HG02943 (cell line): ENCODE data around the gene ICA1.
A peak's percentile ranks its signal among the peaks of the same experiment; 100 is the strongest.

Experiments
- ATAC-seq: cut with Tn5 transposase; IDR thresholded peaks from one replicate; pipeline ENCODE4 v1.9.1; 2021; ENCODE audit warnings: mild to moderate bottlenecking, low read depth, moderate library complexity; ENCODE audit not compliant: unreplicated experiment

Gene ICA1

DNA sequence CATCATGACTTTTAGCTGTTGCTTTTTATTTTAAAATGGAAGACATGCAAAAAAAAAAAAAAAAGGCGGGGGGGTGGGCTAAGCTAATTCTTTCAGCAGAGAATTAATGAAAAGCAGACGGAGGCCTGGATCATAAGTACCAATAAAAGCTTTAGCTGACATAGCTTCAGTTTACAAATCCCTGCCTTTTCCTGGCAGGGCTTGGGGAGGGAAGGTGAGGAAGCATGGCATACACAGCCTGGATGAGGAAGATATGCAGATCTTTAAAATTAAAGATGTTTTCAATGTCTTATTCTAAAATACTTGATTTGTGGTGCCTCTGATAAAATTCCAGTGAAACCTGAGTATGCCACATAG, 57.0 kb downstream of the ICA1 start:
- ATAC-seq = no peak

DNA sequence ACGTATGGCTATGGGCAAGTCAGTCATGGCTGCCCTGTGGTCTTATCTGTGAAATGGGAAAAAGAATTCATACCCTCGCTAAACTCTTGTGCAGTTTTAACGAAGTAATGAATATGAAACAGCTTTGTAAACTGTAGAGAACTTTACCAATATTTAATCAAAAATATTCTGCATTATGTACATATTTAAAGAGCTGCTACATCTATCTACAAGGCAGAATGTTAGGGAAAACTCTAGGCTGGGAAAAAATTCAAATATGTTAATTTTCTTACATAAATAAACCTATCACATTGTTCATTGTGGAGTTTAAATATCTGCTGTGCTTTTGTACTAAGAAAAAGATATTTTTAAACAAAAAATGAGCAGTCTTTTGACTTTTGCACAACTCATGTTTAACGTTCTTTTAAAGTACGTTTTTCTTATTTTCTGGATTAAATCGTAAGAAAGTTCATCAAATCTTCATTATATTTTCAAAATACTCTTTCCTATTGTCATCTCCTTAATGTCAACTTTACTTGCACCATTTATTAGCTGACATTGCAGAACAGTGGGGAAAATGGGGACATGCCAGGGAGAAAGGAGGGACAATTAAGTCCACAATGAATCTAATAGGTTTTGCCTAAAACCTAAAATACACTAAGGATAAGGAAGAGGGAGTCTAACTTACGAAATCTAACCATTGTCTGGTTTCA, 57.5 kb downstream of the ICA1 start:
- ATAC-seq = no peak

GRCh38 chr7:8201846-8202441, 60.0 kb downstream of the ICA1 start:
- no peak for ATAC-seq

GRCh38 chr7:8200717-8201116, 61.2 kb downstream of the ICA1 start:
- no peak for ATAC-seq

GRCh38 chr7:8200316-8200715, 61.7 kb downstream of the ICA1 start:
- ATAC-seq = no peak

DNA sequence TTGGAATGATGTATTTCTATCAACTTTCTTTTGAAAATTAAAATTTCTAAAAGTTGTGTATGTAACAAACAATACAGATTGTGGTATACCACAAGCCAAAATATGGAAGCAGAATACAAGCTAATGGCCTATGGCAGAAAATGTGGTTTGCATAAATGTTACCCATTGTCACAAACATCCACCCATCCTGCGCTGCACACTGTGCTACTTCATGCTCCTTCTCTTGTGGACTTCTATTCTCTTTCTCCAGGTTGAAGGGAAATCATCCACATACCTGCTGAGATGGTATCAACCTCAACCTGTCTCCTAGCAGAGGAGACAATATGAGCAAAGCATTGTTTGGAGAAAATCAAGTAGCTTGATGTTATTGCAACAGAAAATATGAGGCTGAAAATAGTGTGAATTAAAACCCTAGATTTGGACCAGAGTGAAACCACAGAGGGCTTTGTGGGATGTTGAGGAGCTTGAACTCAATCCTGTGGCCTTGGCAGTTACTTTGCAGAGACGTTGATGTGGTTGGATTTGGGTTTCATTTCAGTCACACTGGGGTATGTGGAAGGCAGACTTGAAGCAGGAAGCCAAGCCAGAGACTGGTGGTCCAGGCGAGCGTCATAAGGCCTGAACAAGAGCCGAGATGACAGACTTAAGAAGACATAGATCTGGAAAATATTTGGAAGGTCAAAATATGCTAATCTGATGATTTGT, 63.8 kb downstream of the ICA1 start:
- no peak for ATAC-seq

DNA sequence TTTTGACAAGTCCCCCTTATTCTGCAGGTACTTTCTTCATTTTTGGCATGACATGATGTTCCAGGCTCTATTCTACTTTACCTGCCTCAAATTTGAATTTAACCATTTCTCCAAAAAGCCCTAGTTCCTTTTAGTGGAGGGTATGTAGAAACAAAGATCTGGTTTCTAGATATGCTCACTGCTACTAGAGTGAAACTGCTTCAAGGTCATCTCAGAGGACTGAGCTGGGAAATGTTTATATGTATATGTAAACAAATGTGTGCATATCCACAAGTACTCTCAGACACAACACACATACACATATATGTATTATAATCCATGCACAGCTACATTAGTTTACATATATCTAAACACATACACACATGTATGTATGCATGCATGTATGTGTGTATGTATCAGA, 69.1 kb downstream of the ICA1 start:
- no peak for ATAC-seq

DNA sequence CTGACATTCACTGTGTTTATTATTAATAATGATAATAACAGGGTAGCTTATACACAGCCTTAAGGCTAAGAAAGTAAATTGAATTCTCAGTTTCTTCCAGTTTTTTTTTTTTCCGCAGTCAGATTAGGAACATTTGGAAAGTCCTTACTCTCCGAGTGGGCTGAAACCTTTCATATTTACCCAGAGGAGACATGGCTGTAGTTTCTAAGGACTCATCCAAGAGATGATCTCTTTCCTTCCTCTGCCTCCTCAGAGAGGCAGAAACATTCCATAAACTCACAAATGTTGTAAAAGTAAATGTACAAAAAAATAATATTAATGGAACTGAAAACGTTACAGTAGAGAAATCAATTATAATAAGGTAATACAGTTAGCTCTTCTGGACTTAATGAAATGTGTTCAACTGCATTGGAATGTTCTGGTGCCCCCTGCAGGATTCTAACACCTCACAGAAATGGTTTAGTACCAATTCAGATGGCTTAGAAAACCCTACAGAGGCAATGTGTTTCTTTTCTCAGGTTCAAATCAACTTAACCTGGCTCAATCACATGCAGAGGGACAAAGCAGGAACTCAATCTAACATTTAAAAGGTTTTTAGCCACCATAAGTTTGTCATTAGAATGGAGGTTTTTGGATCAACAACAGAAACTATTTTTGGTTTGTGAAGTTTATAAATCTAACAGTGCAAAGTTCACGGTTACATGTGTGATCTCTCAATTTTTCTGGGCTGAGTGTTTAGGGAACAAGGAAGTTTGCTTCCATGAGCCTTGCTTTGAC, 71.7 kb downstream of the ICA1 start:
- ATAC-seq = peak; percentile 91

GRCh38 chr7:8189625-8190024, 72.3 kb downstream of the ICA1 start:
- no peak for ATAC-seq

DNA sequence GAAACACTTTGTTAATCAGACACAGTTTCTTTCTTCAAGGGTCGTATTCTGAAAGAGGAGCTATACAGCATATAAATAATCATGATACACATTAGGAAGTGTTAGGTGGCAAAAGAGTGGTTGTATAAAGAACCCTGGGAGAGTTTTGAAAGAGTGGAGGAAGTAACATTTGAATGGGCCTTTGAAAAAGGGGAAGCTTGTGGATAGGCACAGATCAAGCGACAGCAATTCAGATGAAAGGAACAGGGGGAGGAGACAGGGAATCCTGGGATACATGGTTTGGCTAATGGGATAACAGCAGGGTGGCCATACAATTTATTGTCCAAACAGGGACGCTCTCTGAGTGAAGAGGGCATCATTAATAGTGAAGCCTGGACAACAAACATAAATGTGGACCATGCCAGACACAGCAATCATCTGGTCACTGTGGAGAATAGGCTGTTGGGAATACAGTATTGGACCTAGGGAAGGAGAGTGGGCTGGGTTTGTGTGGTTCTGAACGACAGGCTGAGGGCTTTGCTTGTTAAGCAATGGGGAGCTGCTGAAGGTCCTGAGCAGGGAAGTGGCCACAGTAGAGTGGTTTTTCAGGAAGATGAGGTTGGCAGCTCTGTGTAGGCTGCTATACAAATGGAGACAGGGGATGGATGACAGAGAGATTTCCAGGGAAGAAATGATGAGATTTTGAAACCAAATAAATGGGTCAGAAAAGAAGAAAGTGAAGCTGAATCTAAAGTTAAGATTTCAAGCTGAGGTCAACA, 75.9 kb downstream of the ICA1 start:
- ATAC-seq = no peak

- no peak for ATAC-seq
These were observed 77.7 kb downstream of the ICA1 start for GRCh38 chr7:8184221-8184620.

- no peak for ATAC-seq
These were observed 82.5 kb downstream of the ICA1 start for GRCh38 chr7:8179486-8179885.

DNA sequence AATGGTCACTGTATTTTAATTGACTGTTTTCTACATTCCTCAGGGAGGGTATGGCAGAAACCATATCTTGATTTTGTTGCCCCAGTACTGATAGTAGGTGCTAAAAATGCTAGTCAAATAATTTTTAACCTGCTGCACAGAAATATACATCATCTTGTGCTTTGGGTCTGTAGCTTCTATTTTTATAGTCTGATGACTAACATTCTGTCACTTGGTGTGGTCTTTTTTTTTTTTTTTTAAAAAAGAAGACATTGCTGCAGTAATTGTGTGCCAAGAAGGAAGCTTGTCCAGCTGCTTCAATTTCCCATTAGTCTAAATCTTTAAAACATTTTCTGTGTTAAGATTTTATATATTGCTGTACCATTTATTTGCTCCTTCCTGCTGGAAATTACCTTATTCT, 83.6 kb downstream of the ICA1 start:
- no peak for ATAC-seq

- ATAC-seq = peak; percentile 50
These were observed 84.6 kb downstream of the ICA1 start for GRCh38 chr7:8177109-8177933.

- peak; percentile 81 for ATAC-seq
These were observed 85.4 kb downstream of the ICA1 start for GRCh38 chr7:8176370-8177081.

DNA sequence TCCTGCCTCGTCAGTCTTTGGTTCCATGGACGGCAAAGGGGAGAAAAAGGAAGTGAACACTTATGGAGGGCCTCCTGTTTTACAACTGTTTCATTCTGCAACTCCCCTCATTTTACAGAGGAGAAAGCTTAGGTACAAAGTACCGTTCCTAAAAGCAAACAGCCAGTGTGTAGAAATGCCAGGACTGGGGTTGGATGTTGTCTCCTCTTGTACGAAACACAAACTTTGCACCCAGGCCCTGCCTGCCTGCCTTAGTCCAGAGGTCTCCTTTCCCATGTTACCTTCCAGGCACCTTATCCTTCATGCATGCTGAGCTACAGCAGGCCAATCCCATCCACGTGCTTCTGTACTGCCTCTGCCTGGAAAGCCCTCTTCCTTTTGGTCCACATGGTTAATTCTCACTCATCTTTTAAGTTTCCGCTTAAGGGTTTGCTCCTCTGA, 86.0 kb downstream of the ICA1 start:
- ATAC-seq = no peak

DNA sequence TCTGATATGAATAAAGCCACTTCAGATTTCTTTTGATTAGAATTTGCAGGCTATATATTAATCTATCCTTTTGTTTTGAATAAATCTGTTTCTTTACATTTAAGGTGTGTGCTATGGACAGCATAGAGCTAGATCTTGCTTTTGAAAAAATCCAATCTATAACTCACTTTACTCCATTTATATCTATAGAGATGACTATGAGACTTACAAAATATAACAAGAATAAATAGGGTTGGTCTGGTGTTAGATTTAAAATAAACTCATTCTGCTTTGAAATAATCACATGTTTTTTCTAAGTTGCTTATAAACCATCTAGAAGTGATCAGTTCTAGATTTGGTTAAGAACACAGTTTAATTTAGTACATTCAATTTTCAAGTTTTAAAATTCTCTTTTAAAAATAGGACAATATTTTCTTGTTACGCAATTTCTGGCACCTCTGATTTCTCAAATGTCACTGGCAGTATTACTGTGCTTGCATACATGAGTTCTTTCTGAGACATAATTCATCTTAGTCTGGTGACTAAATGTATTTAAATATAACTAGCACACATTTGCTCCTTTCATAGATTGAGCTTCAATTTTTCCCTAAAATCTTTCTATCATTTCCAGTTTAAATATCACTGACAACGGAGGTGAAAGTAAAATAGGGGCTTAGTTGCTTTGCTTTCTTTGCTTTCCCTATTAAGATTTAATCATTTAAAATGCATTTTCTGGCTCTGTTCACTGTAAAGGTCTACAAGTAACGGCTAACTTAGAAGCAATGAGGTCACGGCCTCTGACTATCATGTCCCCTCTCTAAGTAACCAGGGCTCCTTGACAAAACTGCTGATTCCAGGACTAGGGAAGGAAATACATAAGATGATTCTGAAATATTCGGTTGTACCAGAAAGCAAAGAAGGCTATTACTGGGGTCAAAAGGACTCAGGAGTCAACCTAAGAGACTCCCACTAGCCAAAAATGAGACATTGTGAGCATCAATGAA, 89.3 kb downstream of the ICA1 start:
- no peak for ATAC-seq

- no peak for ATAC-seq
These were observed 92.8 kb downstream of the ICA1 start for GRCh38 chr7:8169171-8169570.
